Lower leg skin (tissue), 4 donors: ENCODE results near the gene UBA3. TPM values are rescaled to one million over a fixed set of nuclear protein-coding genes. Genes with fewer than 3 reads are reported as not detected.
A peak's percentile ranks its signal among the peaks of the same experiment; 100 is the strongest.

ENCODE experiments used
- DNase-seq, 2 donors: peaks; one replicate each; pipeline ENCODE4 v3.0.0-alpha.2; 2019; ENCODE audit warnings: low spot score in 2 of 2
- H3K4me3 ChIP-seq: fragments of 200-600 bp; sonication (generic); 2 replicates; pipeline ENCODE4 v1.5.1; 2017; ENCODE audit warnings: mild to moderate bottlenecking, low read depth; ENCODE audit not compliant: poor library complexity, severe bottlenecking
- POLR2A ChIP-seq, 2 donors: fragments of 450-650 bp; IDR thresholded peaks; one replicate each; pipeline ENCODE4 v1.6.1; 2016 to 2017; ENCODE audit warnings: antibody characterized with exemption in 2 of 2, mild to moderate bottlenecking in 1 of 2, moderate library complexity in 1 of 2
- WGBS, 2 donors: methylation state at CpG; one replicate each; pipeline ENCODE4 v1.1.5; 2018; 5-methylcytosine and 5-hydroxymethylcytosine counted together
- intact Hi-C: fragments of 100-400 bp; cut with DNase I; formaldehyde crosslinking; loops from one replicate; pipeline ENCODE4 v1.15.0; 2023; ENCODE audit warnings: low total_unique reads
- total RNA-seq, 4 donors: library from RNA; depleted of rRNA; stranded (reverse); fragments of >200 nt; gene quantifications; one replicate each; pipeline ENCODE4 v1.1.0, GENCODE V29; 2016
- TF ChIP-seq, protein P1 (sequence below), 3 donors: fragments of 450-650 bp; IDR thresholded peaks; one replicate each; pipeline ENCODE4 v1.5.1; 2016; ENCODE audit warnings: antibody characterized with exemption in 3 of 3, mild to moderate bottlenecking in 3 of 3, moderate library complexity in 2 of 3

Gene UBA3
- total RNA-seq, 4 donors from 2014 or later: 33.8 to 54.6 (median 36.6) TPM

DNA sequence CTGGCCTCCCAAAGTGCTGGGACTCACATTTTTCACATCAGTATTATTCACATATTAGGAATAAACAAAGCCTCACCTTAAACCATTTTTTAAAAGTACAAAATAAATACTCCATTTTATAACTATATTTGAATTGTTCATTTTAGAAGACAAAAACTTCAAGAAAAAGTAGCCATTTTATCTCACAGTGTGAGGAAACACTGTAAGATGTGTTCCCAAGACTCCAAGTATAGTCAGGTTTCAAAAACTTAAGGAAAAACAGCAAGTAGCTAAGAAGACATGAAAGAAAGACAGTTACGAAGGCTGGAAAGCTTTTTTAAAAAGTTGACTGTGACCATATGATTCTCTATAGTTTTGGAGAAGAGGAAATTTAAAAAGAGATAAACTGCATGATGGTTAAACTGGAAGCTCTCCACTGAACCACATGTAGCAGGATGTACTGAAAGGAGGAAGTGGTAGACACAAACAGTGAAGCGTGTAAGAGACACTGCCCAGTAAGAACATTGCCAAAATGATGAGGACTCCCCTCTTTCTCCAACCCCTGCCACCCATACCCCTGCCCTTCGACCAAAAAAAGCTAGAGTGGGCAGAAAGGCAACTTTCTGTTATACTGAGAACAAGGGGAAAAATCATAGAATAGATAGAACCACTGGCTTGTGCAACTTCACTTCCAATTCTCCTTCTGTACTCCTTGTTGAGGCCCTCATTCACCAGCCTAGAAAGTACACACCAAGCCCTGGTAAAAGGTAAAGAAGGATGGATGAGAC, 21.8 kb downstream of the UBA3 start:
- intact Hi-C loops: no loop called here
- no peak for TF ChIP-seq POLR2A (IDR thresholded peaks at IDR 0.05)
- TF ChIP-seq, protein P1, sequence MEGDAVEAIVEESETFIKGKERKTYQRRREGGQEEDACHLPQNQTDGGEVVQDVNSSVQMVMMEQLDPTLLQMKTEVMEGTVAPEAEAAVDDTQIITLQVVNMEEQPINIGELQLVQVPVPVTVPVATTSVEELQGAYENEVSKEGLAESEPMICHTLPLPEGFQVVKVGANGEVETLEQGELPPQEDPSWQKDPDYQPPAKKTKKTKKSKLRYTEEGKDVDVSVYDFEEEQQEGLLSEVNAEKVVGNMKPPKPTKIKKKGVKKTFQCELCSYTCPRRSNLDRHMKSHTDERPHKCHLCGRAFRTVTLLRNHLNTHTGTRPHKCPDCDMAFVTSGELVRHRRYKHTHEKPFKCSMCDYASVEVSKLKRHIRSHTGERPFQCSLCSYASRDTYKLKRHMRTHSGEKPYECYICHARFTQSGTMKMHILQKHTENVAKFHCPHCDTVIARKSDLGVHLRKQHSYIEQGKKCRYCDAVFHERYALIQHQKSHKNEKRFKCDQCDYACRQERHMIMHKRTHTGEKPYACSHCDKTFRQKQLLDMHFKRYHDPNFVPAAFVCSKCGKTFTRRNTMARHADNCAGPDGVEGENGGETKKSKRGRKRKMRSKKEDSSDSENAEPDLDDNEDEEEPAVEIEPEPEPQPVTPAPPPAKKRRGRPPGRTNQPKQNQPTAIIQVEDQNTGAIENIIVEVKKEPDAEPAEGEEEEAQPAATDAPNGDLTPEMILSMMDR (IDR thresholded peaks at IDR 0.05): no peak
- no peak overlapping the region for H3K4me3 ChIP-seq
- no peak for DNase-seq
- 87 to 89% methylated on average over 3 of the region's 3 CpGs for whole genome bisulfite sequencing, 2 donors

DNA sequence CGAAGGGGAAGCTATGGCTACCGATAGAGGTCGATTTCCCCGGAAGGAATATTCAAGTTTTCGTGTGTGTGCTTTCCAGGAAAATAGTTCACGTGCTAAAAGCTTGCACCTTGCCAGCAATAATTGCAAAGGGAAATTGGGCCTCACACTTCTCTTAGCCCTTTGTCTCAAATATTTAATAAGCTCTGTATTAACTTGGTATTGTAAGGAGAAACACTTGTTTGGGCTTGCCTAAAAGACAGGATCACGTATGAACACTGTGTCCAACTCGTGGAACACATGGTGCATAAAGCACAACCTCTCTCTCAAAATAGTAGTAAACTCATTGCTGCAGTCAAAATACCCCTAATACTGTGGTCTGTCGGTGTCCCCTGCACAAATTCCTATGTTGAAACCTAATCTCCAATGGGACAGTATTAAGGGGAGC, 27.7 kb downstream of the UBA3 start:
- no peak overlapping the region for H3K4me3 ChIP-seq
- intact Hi-C loops: no loop called here
- 8 to 10% methylated on average over 9 of the region's 9 CpGs for WGBS, 2 donors
- TF ChIP-seq POLR2A (IDR thresholded peaks at IDR 0.05): no peak
- TF ChIP-seq, protein P1 (IDR thresholded peaks at IDR 0.05): no peak
- no peak for DNase-seq

DNA sequence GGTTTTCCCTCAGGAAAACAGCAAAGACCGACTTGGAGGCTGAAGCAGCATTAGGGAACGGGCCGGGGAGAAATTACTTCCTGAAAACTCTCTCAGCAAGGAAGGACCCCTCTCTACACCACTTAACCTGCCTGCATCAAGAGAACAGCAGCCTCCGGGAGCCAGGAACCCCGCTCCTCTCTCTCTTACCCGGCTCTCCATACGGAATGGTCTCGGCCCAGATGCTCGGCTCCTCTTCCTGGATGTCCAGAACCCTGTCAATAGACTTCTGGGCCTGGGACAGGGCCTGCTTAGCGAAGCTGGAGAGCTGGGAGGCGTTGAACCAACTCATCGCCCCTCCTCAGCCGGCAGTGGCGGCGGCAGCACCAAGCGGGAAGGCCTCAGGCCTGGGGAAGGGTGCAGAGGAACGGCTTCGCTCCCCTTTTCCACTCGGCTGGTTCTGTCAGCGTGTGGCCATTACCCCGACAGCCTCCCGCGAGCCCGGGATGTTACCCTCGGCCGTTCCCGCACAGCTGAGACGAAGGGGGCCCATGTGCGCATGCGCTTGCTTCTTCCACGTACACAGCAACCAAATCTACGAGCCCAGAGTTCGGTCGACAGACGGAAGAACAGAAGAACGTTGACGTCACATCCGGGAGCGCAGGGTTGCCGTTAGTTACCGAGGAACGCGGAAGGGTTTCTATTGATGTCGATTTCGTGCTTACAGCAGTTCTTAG, 28.3 kb downstream of the UBA3 start, which contains the start of gene TMF1:
Gene TMF1, minus strand, starts transcription at position 578 of the 716 bp plus-strand sequence. Its CDS starts 247 bp downstream, at position 331.
- 0% methylated on average over 45 of the region's 45 CpGs for WGBS, 2 donors
- intact Hi-C loops: no loop called here
- peak within 1 kb of the TSS; percentile 99 for H3K4me3 ChIP-seq
- DNase-seq: peak; percentile 99 to 100
- no peak for TF ChIP-seq POLR2A (IDR thresholded peaks at IDR 0.05)
- TF ChIP-seq, protein P1 (IDR thresholded peaks at IDR 0.05): no peak

DNA sequence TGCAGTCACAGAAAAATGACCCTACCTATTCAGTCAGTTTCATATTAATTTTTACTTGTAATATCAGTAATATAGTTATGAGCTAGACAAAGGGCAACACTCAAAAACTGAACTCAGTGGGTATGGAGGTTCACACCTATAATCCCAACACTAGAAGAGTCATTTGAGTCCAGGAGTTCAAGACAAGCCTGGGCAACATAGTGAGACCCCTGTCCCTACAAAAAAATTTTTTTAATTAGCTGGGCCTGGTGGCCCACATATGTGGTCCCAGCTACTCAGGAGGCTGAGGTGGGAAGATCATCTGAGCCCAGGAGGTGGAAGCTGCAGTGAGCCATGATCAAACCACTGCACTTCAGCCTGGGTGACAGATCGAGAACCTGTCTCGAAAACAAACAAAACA, 31.2 kb downstream of the UBA3 start:
- no peak for DNase-seq
- TF ChIP-seq, protein P1 (IDR thresholded peaks at IDR 0.05): no peak
- TF ChIP-seq POLR2A (IDR thresholded peaks at IDR 0.05): no peak
- H3K4me3 ChIP-seq: no peak overlapping the region
- WGBS, 2 donors: 93% methylated on average over 2 of the region's 2 CpGs
- intact Hi-C loops: no loop called here

DNA sequence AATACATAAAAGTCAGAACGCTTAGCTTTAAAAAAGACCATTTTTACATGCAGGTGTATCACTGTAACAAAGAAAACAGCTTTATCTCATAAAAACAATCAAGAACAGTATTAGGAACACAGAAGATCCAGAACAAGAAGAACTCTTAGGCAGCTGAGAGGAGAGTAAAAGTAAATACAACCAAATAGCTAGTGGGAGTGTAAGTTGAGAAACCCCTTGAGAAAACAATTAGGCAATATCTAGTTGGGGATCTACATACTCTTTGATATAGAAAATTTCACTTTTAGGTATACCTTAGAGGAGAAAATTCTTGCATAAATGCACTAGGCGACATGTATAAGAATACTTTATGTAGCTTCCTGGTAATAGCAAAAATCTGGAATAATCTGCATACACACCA, 35.6 kb downstream of the UBA3 start:
- intact Hi-C loops: no loop called here
- no peak for TF ChIP-seq POLR2A (IDR thresholded peaks at IDR 0.05)
- TF ChIP-seq, protein P1 (IDR thresholded peaks at IDR 0.05): no peak
- 93 to 94% methylated on average over 2 of the region's 2 CpGs for WGBS, 2 donors
- H3K4me3 ChIP-seq: no peak overlapping the region
- DNase-seq: no peak
